ENCODE results near the gene HYPK.
A peak's percentile ranks its signal among the peaks of the same experiment; 100 is the strongest.

The HYPK gene

GRCh38 chr15:43800286-43801141 is at the start of gene HYPK:
TSS of gene HYPK (plus strand) at chr15:43800599. CDS start at chr15:43800623, 24 bp downstream.
- peak; percentile 85 to 90 for DNase-seq
- peak; percentile 99 for ATAC-seq
- H3K27ac Mint-ChIP-seq: peak within 1 kb of the TSS; percentile 98 to 99
- peaks cover 55% of the 10 kb centered on the region for H3K4me1 Mint-ChIP-seq
- no peaks in the 10 kb centered on the region for H3K9me3 Mint-ChIP-seq
- H3K4me3 Mint-ChIP-seq: peak within 1 kb of the TSS; percentile 98 to 99
- no peaks in the 10 kb centered on the region for H3K27me3 Mint-ChIP-seq

- peak overlapping the region in 1 of 2 donors; percentile 9 for H3K4me3 Mint-ChIP-seq
- H3K9me3 Mint-ChIP-seq: no peaks in the 10 kb centered on the region
- H3K27ac Mint-ChIP-seq: peak overlapping the region in 1 of 2 donors; percentile 1
- ATAC-seq (no peak), DNase-seq (no peak)
- peaks cover 51% of the 10 kb centered on the region for H3K4me1 Mint-ChIP-seq
- no peaks in the 10 kb centered on the region for H3K27me3 Mint-ChIP-seq
Observed at GRCh38 chr15:43751885-43752284, 48.5 kb upstream of the HYPK start.

- no peak for DNase-seq
- Mint-ChIP-seq H3K9me3 (no peaks in the 10 kb centered on the region), H3K4me1 (no peaks in the 10 kb centered on the region), H3K4me3 (no peak overlapping the region), H3K27me3 (no peaks in the 10 kb centered on the region), H3K27ac (no peak overlapping the region)
- no peak for ATAC-seq
Observed at GRCh38 chr15:43762824-43763223, 37.6 kb upstream of the HYPK start.

- H3K4me3 Mint-ChIP-seq: no peak overlapping the region
- no peak for ATAC-seq
- H3K27me3 Mint-ChIP-seq: no peaks in the 10 kb centered on the region
- peak overlapping the region in 1 of 2 donors; percentile 53 for H3K27ac Mint-ChIP-seq
- H3K9me3 Mint-ChIP-seq: no peaks in the 10 kb centered on the region
- no peaks in the 10 kb centered on the region for H3K4me1 Mint-ChIP-seq
- DNase-seq: no peak
Observed at GRCh38 chr15:43763819-43764446, 36.5 kb upstream of the HYPK start.

- ATAC-seq: peak; percentile 70
- DNase-seq: peak; percentile 42 to 45
- Mint-ChIP-seq H3K4me3 (no peak overlapping the region), H3K4me1 (no peaks in the 10 kb centered on the region), H3K27ac (no peak overlapping the region), H3K9me3 (no peaks in the 10 kb centered on the region), H3K27me3 (no peaks in the 10 kb centered on the region)
Observed at GRCh38 chr15:43769584-43770228, 30.7 kb upstream of the HYPK start.

GRCh38 chr15:43771816-43772215 is 28.6 kb upstream of the HYPK start:
- Mint-ChIP-seq H3K4me1 (peaks cover 14% of the 10 kb centered on the region), H3K27ac (peak overlapping the region in 1 of 2 donors; percentile 69), H3K9me3 (no peaks in the 10 kb centered on the region), H3K4me3 (no peak overlapping the region), H3K27me3 (no peaks in the 10 kb centered on the region)
- DNase-seq (no peak), ATAC-seq (no peak)

- Mint-ChIP-seq H3K4me1 (peaks cover 22% of the 10 kb centered on the region), H3K27me3 (no peaks in the 10 kb centered on the region), H3K27ac (no peak overlapping the region), H3K9me3 (no peaks in the 10 kb centered on the region), H3K4me3 (no peak overlapping the region)
- DNase-seq: no peak
- no peak for ATAC-seq
Observed at GRCh38 chr15:43772624-43773023, 27.8 kb upstream of the HYPK start.

GRCh38 chr15:43774062-43774461 is 26.3 kb upstream of the HYPK start:
- Mint-ChIP-seq H3K4me1 (peaks cover 30% of the 10 kb centered on the region), H3K4me3 (no peak overlapping the region), H3K9me3 (no peaks in the 10 kb centered on the region), H3K27ac (no peak overlapping the region), H3K27me3 (no peaks in the 10 kb centered on the region)
- DNase-seq (no peak), ATAC-seq (no peak)

- Mint-ChIP-seq H3K4me3 (no peak overlapping the region), H3K27ac (no peak overlapping the region), H3K27me3 (no peaks in the 10 kb centered on the region), H3K4me1 (peaks cover 33% of the 10 kb centered on the region), H3K9me3 (no peaks in the 10 kb centered on the region)
- DNase-seq (no peak), ATAC-seq (no peak)
Observed at GRCh38 chr15:43775411-43775965, 24.9 kb upstream of the HYPK start.

- Mint-ChIP-seq H3K9me3 (no peaks in the 10 kb centered on the region), H3K4me1 (peaks cover 33% of the 10 kb centered on the region), H3K27ac (peak overlapping the region in 1 of 2 donors; percentile 73), H3K27me3 (no peaks in the 10 kb centered on the region), H3K4me3 (peak overlapping the region; percentile 82 to 92)
- ATAC-seq (no peak), DNase-seq (peak; percentile 17 to 21)
Observed at GRCh38 chr15:43776101-43776717, 24.2 kb upstream of the HYPK start.

GRCh38 chr15:43776718-43777266 is 23.6 kb upstream of the HYPK start, which contains the start of gene ELL3:
TSS of gene ELL3 (minus strand) at chr15:43776966. CDS start at chr15:43776901, 65 bp downstream.
- H3K9me3 Mint-ChIP-seq: no peaks in the 10 kb centered on the region
- H3K27ac Mint-ChIP-seq: peak within 1 kb of the TSS; percentile 38 to 96
- peak within 1 kb of the TSS; percentile 82 to 92 for H3K4me3 Mint-ChIP-seq
- ATAC-seq (peak; percentile 77), DNase-seq (peak in 1 of 2 donors; percentile 72)
- H3K4me1 Mint-ChIP-seq: peaks cover 33% of the 10 kb centered on the region
- no peaks in the 10 kb centered on the region for H3K27me3 Mint-ChIP-seq

- peak overlapping the region; percentile 38 to 96 for H3K27ac Mint-ChIP-seq
- peak overlapping the region; percentile 82 to 92 for H3K4me3 Mint-ChIP-seq
- DNase-seq: peak; percentile 90 to 96
- H3K4me1 Mint-ChIP-seq: peaks cover 33% of the 10 kb centered on the region
- no peaks in the 10 kb centered on the region for H3K9me3 Mint-ChIP-seq
- peak; percentile 95 for ATAC-seq
- no peaks in the 10 kb centered on the region for H3K27me3 Mint-ChIP-seq
Observed at GRCh38 chr15:43777267-43777914, 23.0 kb upstream of the HYPK start.

GRCh38 chr15:43779016-43779415 is 21.4 kb upstream of the HYPK start:
- Mint-ChIP-seq H3K4me3 (no peak overlapping the region), H3K9me3 (no peaks in the 10 kb centered on the region), H3K4me1 (peaks cover 33% of the 10 kb centered on the region), H3K27me3 (no peaks in the 10 kb centered on the region), H3K27ac (no peak overlapping the region)
- DNase-seq (no peak), ATAC-seq (no peak)

GRCh38 chr15:43789409-43789808 is 11.0 kb upstream of the HYPK start:
- H3K27me3 Mint-ChIP-seq: no peaks in the 10 kb centered on the region
- H3K4me1 Mint-ChIP-seq: peaks cover 13% of the 10 kb centered on the region
- no peak overlapping the region for H3K4me3 Mint-ChIP-seq
- H3K9me3 Mint-ChIP-seq: no peaks in the 10 kb centered on the region
- peak overlapping the region in 1 of 2 donors; percentile 4 for H3K27ac Mint-ChIP-seq
- DNase-seq: no peak
- no peak for ATAC-seq

Data from stimulated activated naive CD8-positive, alpha-beta T cell treated with anti-CD3 and anti-CD28 coated beads, Interleukin-15, amount 100 ng/mL, for 72 hours (primary cell).